Activated CD8-positive, alpha-beta memory T cell treated with anti-CD3 and anti-CD28 coated beads, Interleukin-2, amount 50 U/mL, for 1 hour (primary cell): Measurements from ENCODE around the gene GALNT7.

Experiments used
- DNase-seq: peaks from one replicate; pipeline ENCODE4 v3.0.0-alpha.2; 2020; ENCODE audit errors: extremely low read depth

The GALNT7 gene

GRCh38 chr4:173264684-173265185, 96.1 kb downstream of the GALNT7 start:
- no peak for DNase-seq

- DNase-seq, result no peak
Measured at GRCh38 chr4:173265751-173266150, 97.1 kb downstream of the GALNT7 start.

GRCh38 chr4:173267711-173268110, 99.1 kb downstream of the GALNT7 start:
- no peak for DNase-seq

- DNase-seq, result no peak
Measured at GRCh38 chr4:173269280-173269679, 100.7 kb downstream of the GALNT7 start.

GRCh38 chr4:173270312-173271027, 101.9 kb downstream of the GALNT7 start:
- DNase-seq, result no peak

GRCh38 chr4:173272314-173272713, 103.7 kb downstream of the GALNT7 start:
- no peak for DNase-seq

- no peak for DNase-seq
Measured at GRCh38 chr4:173272996-173273395, 104.4 kb downstream of the GALNT7 start.

- DNase-seq, result no peak
Measured at GRCh38 chr4:173273941-173274340, 105.3 kb downstream of the GALNT7 start.

- no peak for DNase-seq
Measured at GRCh38 chr4:173274744-173275143, 106.1 kb downstream of the GALNT7 start.

GRCh38 chr4:173275150-173275549, 106.5 kb downstream of the GALNT7 start:
- no peak for DNase-seq

GRCh38 chr4:173277340-173277739, 108.7 kb downstream of the GALNT7 start:
- no peak for DNase-seq

GRCh38 chr4:173280998-173281397, 112.4 kb downstream of the GALNT7 start:
- no peak for DNase-seq

- DNase-seq, result no peak
Measured at GRCh38 chr4:173281406-173282255, 113.0 kb downstream of the GALNT7 start.

GRCh38 chr4:173282256-173282562, 113.6 kb downstream of the GALNT7 start:
- DNase-seq, result no peak

- no peak for DNase-seq
Measured at GRCh38 chr4:173282626-173283025, 114.0 kb downstream of the GALNT7 start.

- no peak for DNase-seq
Measured at GRCh38 chr4:173284463-173284862, 115.9 kb downstream of the GALNT7 start.

- no peak for DNase-seq
Measured at GRCh38 chr4:173287486-173287885, 118.9 kb downstream of the GALNT7 start.

GRCh38 chr4:173288296-173288695, 119.7 kb downstream of the GALNT7 start:
- peak; percentile 36 for DNase-seq

- no peak for DNase-seq
Measured at GRCh38 chr4:173288698-173289352, 120.2 kb downstream of the GALNT7 start.

GRCh38 chr4:173289353-173289727, 120.7 kb downstream of the GALNT7 start:
- no peak for DNase-seq

- DNase-seq, result no peak
Measured at GRCh38 chr4:173291899-173292298, 123.3 kb downstream of the GALNT7 start.

- no peak for DNase-seq
Measured at GRCh38 chr4:173293663-173294062, 125.1 kb downstream of the GALNT7 start.

- no peak for DNase-seq
Measured at GRCh38 chr4:173294444-173294843, 125.8 kb downstream of the GALNT7 start.
